Measurements from ENCODE around the gene IRAK1.

The IRAK1 gene

DNA sequence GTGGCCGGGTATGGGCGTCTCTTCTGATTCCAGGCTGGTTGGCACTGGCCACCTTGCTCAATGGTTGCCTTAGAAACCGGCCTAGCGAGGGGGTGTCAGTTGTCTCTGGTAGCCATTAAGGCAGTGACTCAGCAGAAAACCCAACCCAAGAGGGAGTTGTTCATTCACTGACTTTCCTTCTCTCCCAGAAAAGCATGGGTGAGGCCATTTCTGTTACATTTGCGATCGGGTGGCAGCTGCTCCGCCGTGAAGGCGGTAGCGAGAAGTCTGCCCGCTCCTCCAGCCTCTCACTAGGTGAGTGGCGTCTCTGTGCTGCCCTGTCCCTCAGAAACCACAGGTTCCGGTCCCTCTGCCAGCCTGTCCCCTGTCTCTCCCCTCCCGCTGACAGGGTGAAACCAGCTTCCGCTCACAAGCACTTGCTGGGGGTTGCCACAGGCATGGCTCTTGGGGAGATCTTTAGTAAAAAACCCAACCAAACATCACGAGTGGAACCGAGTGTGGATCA lies 17.4 kb downstream of the IRAK1 start:
- Histone ChIP-seq H3K4me1 (ENCODE audit: control insufficient read depth, insufficient read depth, low read length) (no peaks in the 10 kb centered on the region), H3K9me3 (ENCODE audit: control insufficient read depth, insufficient read depth, low read depth, low read length) (no peaks in the 10 kb centered on the region), H3K36me3 (ENCODE audit: control insufficient read depth in 2 of 2, insufficient read depth in 1 of 2, low read length in 2 of 2) (peaks cover 0 to 3% of the 10 kb centered on the region in 2 experiments; a peak in 2 of 3 replicates), H3K4me3 (ENCODE audit: low read depth, low read length) (no peak overlapping the region), H3K27ac (ENCODE audit: extremely low read depth, low read depth, low read length) (no peak overlapping the region)
- CTCF ChIA-PET: interaction anchor here (0.6 to 4.0 kb wide), 2 partner anchors 11 to 443 kb away, joined by 3 to 29 read pairs; no protein-coding TSS in a partner anchor
- POLR2A ChIA-PET: no interaction called here
- TF ChIP-seq ZNF658 (tag by site-specific recombination; IDR thresholded peaks at IDR 0.05) (no peak), KLF1 (tag by site-specific recombination; IDR thresholded peaks at IDR 0.05) (peak; percentile 52)

DNA sequence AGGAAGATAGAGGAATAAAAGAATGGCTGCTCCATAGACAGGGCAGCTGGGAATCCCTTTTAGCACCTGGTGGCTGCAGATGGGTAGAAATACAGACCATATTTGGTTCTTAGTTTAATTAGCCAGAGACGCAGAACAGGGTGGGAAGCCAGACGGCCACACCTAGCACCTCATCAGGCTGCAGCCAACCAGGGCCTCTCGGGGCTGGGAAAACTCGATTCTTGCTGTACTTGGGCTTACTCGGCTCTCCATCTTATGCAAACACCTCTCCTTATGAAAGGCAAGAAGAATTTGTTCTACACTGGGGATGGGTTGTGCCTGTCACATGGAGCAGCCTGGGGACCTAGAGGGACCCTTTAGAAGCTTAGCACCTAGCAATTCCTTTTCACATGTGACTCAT lies 19.7 kb downstream of the IRAK1 start:
- POLR2A ChIA-PET: interaction anchor here (0.7 kb wide), 1 partner anchor 74 kb away, joined by 4 read pairs; no protein-coding TSS in a partner anchor

DNA sequence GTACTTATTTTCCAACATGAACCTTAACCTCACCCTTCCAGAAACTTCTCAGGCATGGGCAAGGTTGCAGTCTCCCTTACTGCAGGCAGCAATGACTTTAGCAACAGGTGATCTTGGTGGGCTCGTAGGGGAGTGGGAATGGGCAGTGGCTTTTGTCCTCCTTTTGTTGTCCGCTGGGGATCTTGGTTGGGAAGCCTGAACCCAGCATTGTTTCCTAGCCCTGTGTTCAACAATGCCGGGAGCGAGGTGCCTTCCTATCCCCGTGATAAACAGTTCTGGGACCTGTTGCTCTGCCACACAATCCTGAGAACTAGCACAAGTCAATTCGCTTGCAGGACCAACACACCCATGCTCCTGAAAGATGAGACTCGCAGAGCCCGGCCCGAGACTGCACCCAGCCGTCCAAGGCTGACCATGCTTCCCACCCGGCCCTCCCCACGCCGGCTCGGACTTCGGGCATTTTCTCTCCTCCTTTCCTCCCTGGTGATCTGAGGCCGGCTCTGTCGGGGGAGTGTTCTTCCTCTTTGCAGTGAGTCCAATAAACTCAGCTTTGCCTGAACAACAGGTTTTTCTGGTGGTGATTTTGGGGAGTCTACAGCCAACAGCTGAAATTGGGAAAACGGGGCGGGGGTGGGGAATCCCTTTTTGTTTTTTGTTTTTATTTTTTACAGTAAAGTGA lies 20.2 kb downstream of the IRAK1 start:
- no peaks in the 10 kb centered on the region for H3K36me3 ChIP-seq (ENCODE audit: control insufficient read depth in 2 of 2, insufficient read depth in 1 of 2, low read length in 2 of 2)
- ChIA-PET POLR2A (no interaction called here), CTCF (interaction anchor here (0.6 to 1.5 kb wide), 4 partner anchors 13 to 1150 kb away, joined by 3 to 9 read pairs (median 3); no protein-coding TSS in a partner anchor)
- H3K4me1 ChIP-seq (ENCODE audit: control insufficient read depth, insufficient read depth, low read length): no peaks in the 10 kb centered on the region
- no peak overlapping the region for H3K4me3 ChIP-seq (ENCODE audit: low read depth, low read length)
- H3K27ac ChIP-seq (ENCODE audit: extremely low read depth, low read depth, low read length): no peak overlapping the region
- no peak for TF ChIP-seq ZNF221 (tag by site-specific recombination; IDR thresholded peaks at IDR 0.05; ENCODE audit: borderline replicate concordance)
- TF ChIP-seq ZNF146 (tag by site-specific recombination; IDR thresholded peaks at IDR 0.05): no peak
- TF ChIP-seq SCRT1 (tag by site-specific recombination; IDR thresholded peaks at IDR 0.05; ENCODE audit: borderline replicate concordance): peak; percentile 98
- TF ChIP-seq SCRT2 (tag by site-specific recombination; IDR thresholded peaks at IDR 0.05): peak; percentile 97
- no peak for TF ChIP-seq ZNF558 (tag by site-specific recombination; IDR thresholded peaks at IDR 0.05)
- no peaks in the 10 kb centered on the region for H3K9me3 ChIP-seq (ENCODE audit: control insufficient read depth, insufficient read depth, low read depth, low read length)

More for the DNA sequence above, 19.7 kb downstream of the IRAK1 start:
- H3K4me3 ChIP-seq (ENCODE audit: low read depth, low read length): no peak overlapping the region
- no peak for TF ChIP-seq ZFP69B (tag by site-specific recombination; IDR thresholded peaks at IDR 0.05)
- H3K4me1 ChIP-seq (ENCODE audit: control insufficient read depth, insufficient read depth, low read length): no peaks in the 10 kb centered on the region
- CTCF ChIA-PET: interaction anchor here (0.6 to 1.5 kb wide), 4 partner anchors 13 to 1149 kb away, joined by 3 to 9 read pairs (median 3); no protein-coding TSS in a partner anchor
- H3K9me3 ChIP-seq (ENCODE audit: control insufficient read depth, insufficient read depth, low read depth, low read length): no peaks in the 10 kb centered on the region
- no peaks in the 10 kb centered on the region for H3K36me3 ChIP-seq (ENCODE audit: control insufficient read depth in 2 of 2, insufficient read depth in 1 of 2, low read length in 2 of 2)
- no peak overlapping the region for H3K27ac ChIP-seq (ENCODE audit: extremely low read depth, low read depth, low read length)

DNA sequence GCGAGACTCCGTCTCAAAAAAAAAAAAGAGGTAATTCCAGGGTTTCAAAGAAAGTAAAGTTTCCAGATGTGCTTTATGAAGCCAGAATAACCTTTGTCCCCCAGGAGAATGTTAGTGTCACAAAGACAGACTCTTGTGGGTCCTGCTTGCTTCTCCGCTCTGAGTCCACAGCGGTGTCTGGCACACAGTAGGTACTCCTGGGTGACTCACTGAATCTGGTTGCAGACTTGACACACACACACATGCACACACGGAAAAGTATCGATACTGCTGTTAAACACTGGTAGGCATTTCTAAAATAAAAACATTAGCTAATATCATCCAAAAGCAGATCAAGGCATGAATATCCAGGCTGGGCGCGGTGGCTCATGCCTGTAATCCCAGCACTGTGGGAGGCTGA lies 24.2 kb downstream of the IRAK1 start:
- ChIA-PET CTCF (interaction anchor here (2.7 kb wide), 1 partner anchor 18 kb away, joined by 14 read pairs; no protein-coding TSS in a partner anchor), POLR2A (interaction anchor here (0.6 to 0.9 kb wide), 2 partner anchors 15 to 22 kb away, joined by 3 to 4 read pairs; no protein-coding TSS in a partner anchor)
- TF ChIP-seq ZBTB8A (tag by site-specific recombination; IDR thresholded peaks at IDR 0.05) (no peak), ZNF610 (tag by site-specific recombination; IDR thresholded peaks at IDR 0.05; ENCODE audit: borderline replicate concordance) (no peak), ZFP37 (tag by site-specific recombination; IDR thresholded peaks at IDR 0.05) (no peak), ZNF560 (tag by site-specific recombination; IDR thresholded peaks at IDR 0.05; ENCODE audit: borderline replicate concordance) (no peak), ZNF311 (tag by site-specific recombination; IDR thresholded peaks at IDR 0.05; ENCODE audit: borderline replicate concordance) (no peak)
- TF ChIP-seq, protein P1, sequence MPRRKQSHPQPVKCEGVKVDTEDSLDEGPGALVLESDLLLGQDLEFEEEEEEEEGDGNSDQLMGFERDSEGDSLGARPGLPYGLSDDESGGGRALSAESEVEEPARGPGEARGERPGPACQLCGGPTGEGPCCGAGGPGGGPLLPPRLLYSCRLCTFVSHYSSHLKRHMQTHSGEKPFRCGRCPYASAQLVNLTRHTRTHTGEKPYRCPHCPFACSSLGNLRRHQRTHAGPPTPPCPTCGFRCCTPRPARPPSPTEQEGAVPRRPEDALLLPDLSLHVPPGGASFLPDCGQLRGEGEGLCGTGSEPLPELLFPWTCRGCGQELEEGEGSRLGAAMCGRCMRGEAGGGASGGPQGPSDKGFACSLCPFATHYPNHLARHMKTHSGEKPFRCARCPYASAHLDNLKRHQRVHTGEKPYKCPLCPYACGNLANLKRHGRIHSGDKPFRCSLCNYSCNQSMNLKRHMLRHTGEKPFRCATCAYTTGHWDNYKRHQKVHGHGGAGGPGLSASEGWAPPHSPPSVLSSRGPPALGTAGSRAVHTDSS (tag by site-specific recombination; IDR thresholded peaks at IDR 0.05): no peak
- Histone ChIP-seq H3K9me3 (ENCODE audit: control insufficient read depth, insufficient read depth, low read depth, low read length) (no peaks in the 10 kb centered on the region), H3K36me3 (ENCODE audit: control insufficient read depth in 2 of 2, insufficient read depth in 1 of 2, low read length in 2 of 2) (no peaks in the 10 kb centered on the region), H3K27ac (ENCODE audit: extremely low read depth, low read depth, low read length) (no peak overlapping the region), H3K4me1 (ENCODE audit: control insufficient read depth, insufficient read depth, low read length) (no peaks in the 10 kb centered on the region), H3K4me3 (ENCODE audit: low read depth, low read length) (no peak overlapping the region)
